ENCODE data around the gene CLCN5.

CLCN5 gene

GRCh38 chrX:49922291-49923241, at the start of gene CLCN5:
CLCN5 (plus strand) TSS chrX:49922596; CDS start chrX:49925299, 2,703 bp downstream.
- peak; percentile 97 for DNase-seq

- no peak for DNase-seq
Measured at GRCh38 chrX:49876750-49877149, 45.6 kb upstream of the CLCN5 start.

GRCh38 chrX:49877397-49878101, 44.8 kb upstream of the CLCN5 start:
- DNase-seq, result no peak

- DNase-seq, result no peak
Measured at GRCh38 chrX:49878128-49878833, 44.1 kb upstream of the CLCN5 start.

- DNase-seq, result peak; percentile 91
Measured at GRCh38 chrX:49878834-49879655, 43.4 kb upstream of the CLCN5 start, which contains the start of gene USP27X. USP27X (plus strand) TSS chrX:49879484; CDS start chrX:49880308, 824 bp downstream.

- no peak for DNase-seq
Measured at GRCh38 chrX:49879656-49880277, 42.6 kb upstream of the CLCN5 start.

- no peak for DNase-seq
Measured at GRCh38 chrX:49880668-49881067, 41.7 kb upstream of the CLCN5 start.

GRCh38 chrX:49884290-49884862, 38.0 kb upstream of the CLCN5 start:
- peak; percentile 84 for DNase-seq

GRCh38 chrX:49892542-49892941, 29.9 kb upstream of the CLCN5 start:
- DNase-seq, result no peak

GRCh38 chrX:49896951-49897350, 25.4 kb upstream of the CLCN5 start:
- DNase-seq, result no peak

GRCh38 chrX:49901048-49901447, 21.3 kb upstream of the CLCN5 start:
- DNase-seq, result no peak

- no peak for DNase-seq
Measured at GRCh38 chrX:49910344-49910743, 12.1 kb upstream of the CLCN5 start.

GRCh38 chrX:49912086-49912485, 10.3 kb upstream of the CLCN5 start:
- no peak for DNase-seq

GRCh38 chrX:49912861-49913260, 9.5 kb upstream of the CLCN5 start:
- DNase-seq, result no peak

GRCh38 chrX:49915361-49916222, 6.8 kb upstream of the CLCN5 start:
- peak; percentile 76 for DNase-seq

GRCh38 chrX:49919617-49920016, 2.8 kb upstream of the CLCN5 start:
- peak; percentile 72 for DNase-seq

GRCh38 chrX:49921109-49921508, 1.3 kb upstream of the CLCN5 start:
- no peak for DNase-seq

GRCh38 chrX:49925176-49925575, 2.8 kb downstream of the CLCN5 start:
- no peak for DNase-seq

GRCh38 chrX:49930039-49930438, 7.6 kb downstream of the CLCN5 start:
- no peak for DNase-seq

GRCh38 chrX:49932791-49933190, 10.4 kb downstream of the CLCN5 start:
- DNase-seq, result no peak

Measured in activated effector memory CD4-positive, alpha-beta T cell treated with anti-CD3 and anti-CD28 coated beads, Interleukin-2, amount 50 U/mL, for 16 hours (primary cell).